HG02938 (cell line): Measurements from ENCODE around the gene CCDC88B.
"Not testable (repeated sequence)": the region's sequence is repeated elsewhere in the genome, so short reads cannot be mapped to it uniquely, and the experiment has no call there.

Experiments used
- ATAC-seq: cut with Tn5 transposase; IDR thresholded peaks from one replicate; pipeline ENCODE4 v1.9.1; 2021; ENCODE audit warnings: mild to moderate bottlenecking, moderate library complexity; ENCODE audit not compliant: unreplicated experiment

CCDC88B gene

DNA sequence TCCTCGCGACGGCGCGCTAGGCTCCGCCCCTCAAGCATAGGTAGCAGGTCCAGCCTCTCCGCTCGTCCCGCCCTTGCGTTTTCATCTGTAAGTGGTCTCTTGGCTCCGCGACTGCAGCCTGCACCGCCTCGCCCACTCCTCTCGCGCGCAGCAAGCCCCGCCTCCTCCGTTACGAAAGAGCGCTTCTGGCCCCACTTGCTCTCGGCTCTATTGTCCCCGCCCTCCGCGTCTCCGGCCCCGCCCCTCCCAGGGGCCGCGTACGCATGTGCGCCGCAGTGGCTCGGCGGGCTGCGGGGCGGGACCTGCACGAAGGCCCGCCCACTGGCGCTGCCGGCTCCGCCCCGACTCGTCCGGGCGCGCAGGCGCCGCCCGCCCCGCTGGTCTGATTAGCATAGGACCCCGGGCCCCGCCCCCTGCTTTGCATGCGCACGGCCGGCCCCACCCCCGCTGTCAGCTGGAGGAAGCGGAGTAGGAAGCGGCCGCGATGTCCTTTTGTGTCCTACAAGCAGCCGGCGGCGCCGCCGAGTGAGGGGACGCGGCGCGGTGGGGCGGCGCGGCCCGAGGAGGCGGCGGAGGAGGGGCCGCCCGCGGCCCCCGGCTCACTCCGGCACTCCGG lies 34.8 kb upstream of the CCDC88B start, which contains the start of gene ESRRA:
Gene ESRRA (plus strand): TSS at position 450 of the 616 bp plus-strand sequence. CDS start 1,656 bp downstream, outside the sequence.
- ATAC-seq = peak; percentile 66

DNA sequence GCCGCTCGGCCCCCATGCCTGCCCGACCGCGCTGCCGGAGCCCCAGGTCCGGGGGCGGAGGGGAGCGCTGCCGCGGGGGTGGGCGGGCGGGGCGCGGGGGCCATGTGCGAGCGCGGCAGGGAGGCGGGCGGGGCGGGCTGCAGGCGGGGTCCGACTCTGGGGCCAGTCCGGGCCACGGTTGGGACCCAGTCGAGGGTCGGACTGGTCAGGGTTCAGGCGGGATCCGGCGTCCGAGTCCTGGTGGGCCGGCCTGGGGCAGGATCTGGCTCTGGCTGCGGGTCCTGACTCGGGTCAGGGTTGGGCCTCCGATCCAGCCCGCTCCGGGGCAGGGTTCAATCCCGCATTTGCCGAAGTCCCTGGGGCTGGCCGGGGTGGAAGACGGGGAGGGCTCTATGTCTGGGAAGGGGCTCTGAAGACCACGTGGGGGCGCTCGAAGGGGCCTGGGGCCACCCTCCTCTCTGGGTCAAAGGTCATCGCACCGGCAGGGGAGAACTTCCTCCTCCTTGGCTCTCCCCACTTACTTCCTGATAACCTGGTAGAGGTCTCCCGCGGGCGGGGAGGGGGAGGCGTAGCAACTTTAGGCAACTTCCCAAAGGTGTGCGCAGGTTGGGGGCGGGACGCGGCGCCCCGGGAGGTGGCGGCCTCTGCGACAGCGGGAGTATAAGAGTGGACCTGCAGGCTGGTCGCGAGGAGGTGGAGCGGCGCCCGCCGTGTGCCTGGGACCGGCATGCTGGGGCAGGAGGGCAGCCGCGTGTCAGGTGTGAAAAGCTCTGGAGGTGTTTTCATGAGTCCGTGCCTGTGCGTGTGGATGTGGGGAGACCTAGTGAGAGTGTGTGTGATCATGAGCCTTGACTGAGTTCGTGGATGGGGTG lies 34.1 kb upstream of the CCDC88B start:
- peak; percentile 13 for ATAC-seq

DNA sequence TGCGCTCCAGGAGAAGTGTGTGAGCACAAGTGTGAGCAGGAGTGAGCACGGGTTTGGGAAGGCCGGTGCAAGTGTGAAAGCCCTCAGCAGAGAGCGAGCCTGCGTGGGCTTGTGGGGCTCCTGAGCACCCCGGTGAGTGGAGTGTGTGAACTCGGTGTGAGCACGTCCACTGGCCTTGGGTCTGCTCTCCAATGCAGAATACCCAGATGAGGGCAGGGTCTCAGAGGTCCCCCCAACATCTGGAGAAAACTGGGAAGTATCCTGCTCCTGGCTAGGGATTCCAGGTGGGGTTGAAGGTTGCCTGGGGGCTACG lies 33.5 kb upstream of the CCDC88B start:
- ATAC-seq = no peak

DNA sequence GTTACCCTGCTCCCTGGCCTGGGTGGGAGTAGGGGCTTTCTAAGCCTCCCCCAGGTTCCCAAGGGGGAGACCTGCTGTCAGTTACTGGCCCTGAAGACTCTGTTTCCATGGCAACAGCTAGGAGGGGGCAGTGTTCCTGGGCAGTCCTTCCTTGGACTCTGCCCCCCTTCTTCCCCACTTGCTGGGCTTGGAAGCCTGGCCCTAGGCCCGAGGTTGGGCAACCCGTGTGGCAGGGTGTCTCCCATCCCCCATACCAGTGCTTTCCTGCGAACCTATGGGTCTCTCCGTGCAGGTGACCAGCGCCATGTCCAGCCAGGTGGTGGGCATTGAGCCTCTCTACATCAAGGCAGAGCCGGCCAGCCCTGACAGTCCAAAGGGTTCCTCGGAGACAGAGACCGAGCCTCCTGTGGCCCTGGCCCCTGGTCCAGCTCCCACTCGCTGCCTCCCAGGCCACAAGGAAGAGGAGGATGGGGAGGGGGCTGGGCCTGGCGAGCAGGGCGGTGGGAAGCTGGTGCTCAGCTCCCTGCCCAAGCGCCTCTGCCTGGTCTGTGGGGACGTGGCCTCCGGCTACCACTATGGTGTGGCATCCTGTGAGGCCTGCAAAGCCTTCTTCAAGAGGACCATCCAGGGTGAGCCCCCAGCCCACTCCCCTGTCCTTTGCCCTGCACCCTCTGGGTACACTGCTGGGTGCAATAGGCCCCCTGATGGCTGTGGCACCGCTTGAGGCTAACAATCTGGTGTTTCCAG lies 33.0 kb upstream of the CCDC88B start:
- ATAC-seq = no peak

DNA sequence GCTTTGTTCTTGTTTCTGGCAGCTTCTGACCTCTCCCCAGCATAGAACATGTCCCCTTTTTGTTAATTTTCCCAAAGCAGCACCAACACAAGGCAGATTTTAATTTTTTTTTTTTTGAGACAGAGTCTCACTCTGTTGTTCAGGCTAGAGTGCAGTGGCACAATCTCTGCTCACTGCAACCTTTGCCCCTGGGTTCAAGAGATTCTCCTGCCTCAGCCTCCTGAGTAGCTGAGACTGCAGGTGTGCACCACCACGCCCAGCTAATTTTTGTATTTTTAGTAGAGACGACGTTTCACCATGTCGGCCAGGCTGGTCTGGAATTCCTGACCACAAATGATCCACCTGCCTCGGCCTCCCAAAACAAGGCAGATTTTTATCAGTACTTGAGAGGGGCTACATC lies 32.2 kb upstream of the CCDC88B start:
- ATAC-seq = not testable (repeated sequence)

DNA sequence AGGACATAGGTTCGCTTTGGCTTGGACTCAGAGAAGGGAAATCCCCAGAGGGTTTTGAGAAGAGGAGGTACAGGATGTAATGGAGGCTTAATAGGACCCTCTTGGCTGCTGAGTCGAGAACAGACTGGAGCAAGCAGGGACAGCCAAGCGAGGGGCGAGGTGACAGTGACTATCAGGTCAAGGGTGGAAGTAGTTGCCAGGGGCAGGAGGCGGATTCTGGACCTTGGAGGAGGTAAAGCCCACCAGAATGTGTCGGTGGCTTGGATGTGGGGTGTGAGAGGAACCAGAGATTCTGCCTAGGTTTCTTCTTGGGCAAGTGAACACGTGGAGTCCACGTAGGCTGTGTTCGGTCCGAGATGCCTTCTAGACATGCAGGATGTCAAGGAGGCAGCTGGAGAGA lies 27.1 kb upstream of the CCDC88B start:
- ATAC-seq = no peak

DNA sequence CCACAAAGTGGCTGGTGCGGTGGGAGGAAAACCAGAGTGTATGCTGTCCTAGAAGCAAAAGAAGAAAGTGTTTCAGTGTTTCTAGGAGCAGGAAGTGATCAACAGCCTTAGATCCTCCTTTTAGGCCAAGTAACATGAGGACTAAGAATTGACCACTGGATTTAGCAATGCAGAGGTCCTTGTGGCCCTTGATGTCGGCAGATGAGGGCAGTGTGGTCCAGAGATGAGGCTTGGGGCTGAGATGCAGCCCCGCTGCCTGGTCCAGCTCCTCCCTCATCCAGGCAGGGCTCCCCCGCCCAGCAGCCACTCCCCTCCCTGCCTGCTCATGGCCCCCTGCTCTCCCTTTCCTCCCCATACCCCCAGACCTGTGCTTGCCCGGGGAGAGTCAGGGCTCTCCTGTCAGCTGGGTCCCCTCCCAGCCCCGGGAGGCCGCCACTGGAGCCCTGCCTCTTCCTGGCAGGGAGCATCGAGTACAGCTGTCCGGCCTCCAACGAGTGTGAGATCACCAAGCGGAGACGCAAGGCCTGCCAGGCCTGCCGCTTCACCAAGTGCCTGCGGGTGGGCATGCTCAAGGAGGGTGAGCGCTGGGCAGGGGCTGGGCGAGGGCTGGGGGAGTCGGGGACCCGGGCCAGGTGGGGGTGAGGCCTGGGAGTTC lies 26.4 kb upstream of the CCDC88B start:
- no peak for ATAC-seq

DNA sequence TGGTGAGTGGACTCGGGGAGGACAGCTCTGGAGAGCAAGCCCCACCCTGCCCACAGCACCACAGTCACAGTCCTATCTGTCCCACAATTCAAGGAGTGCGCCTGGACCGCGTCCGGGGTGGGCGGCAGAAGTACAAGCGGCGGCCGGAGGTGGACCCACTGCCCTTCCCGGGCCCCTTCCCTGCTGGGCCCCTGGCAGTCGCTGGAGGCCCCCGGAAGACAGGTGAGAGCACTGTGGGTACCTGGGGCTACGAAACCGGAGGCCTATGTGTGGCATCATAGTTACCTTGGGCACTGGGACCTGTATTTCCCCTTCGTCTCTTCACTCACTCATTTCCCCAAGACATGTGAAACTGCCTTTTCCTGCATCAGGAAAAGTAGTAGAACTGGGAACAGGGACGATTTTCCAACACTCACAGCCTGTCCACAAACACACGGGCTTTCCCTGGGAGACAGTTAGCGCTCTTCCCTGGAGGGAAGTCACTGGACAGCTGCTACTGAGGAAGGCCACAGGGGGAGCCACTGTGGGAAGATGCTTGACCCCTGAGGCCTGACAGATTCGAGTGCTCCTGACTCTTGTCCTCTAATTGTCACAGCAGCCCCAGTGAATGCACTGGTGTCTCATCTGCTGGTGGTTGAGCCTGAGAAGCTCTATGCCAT lies 25.7 kb upstream of the CCDC88B start:
- ATAC-seq = no peak

DNA sequence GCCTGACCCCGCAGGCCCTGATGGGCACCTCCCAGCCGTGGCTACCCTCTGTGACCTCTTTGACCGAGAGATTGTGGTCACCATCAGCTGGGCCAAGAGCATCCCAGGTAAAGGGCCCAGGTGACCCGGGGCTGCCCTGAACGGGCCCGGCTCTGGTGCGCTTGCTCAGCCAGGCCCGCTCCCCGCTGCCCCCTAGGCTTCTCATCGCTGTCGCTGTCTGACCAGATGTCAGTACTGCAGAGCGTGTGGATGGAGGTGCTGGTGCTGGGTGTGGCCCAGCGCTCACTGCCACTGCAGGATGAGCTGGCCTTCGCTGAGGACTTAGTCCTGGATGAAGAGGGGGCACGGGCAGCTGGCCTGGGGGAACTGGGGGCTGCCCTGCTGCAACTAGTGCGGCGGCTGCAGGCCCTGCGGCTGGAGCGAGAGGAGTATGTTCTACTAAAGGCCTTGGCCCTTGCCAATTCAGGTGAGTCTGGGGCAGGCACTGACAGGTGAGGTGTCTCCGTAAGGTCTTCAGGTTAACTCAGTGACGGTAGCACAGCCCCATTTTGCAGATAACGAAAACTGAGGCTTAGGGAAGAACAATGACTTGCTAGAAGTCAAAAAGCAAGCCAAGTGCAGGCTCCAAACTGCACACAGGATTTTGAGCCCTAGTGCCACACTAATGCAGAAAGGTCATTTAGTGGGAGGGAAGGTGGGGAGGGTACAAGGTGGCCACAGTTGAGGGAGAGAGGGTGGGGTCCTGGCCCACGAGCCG lies 25.0 kb upstream of the CCDC88B start:
- ATAC-seq = no peak

DNA sequence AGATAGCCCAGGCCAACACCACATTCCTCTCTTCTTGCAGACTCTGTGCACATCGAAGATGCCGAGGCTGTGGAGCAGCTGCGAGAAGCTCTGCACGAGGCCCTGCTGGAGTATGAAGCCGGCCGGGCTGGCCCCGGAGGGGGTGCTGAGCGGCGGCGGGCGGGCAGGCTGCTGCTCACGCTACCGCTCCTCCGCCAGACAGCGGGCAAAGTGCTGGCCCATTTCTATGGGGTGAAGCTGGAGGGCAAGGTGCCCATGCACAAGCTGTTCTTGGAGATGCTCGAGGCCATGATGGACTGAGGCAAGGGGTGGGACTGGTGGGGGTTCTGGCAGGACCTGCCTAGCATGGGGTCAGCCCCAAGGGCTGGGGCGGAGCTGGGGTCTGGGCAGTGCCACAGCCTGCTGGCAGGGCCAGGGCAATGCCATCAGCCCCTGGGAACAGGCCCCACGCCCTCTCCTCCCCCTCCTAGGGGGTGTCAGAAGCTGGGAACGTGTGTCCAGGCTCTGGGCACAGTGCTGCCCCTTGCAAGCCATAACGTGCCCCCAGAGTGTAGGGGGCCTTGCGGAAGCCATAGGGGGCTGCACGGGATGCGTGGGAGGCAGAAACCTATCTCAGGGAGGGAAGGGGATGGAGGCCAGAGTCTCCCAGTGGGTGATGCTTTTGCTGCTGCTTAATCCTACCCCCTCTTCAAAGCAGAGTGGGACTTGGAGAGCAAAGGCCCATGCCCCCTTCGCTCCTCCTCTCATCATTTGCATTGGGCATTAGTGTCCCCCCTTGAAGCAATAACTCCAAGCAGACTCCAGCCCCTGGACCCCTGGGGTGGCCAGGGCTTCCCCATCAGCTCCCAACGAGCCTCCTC lies 24.1 kb upstream of the CCDC88B start:
- ATAC-seq = not testable (repeated sequence)

DNA sequence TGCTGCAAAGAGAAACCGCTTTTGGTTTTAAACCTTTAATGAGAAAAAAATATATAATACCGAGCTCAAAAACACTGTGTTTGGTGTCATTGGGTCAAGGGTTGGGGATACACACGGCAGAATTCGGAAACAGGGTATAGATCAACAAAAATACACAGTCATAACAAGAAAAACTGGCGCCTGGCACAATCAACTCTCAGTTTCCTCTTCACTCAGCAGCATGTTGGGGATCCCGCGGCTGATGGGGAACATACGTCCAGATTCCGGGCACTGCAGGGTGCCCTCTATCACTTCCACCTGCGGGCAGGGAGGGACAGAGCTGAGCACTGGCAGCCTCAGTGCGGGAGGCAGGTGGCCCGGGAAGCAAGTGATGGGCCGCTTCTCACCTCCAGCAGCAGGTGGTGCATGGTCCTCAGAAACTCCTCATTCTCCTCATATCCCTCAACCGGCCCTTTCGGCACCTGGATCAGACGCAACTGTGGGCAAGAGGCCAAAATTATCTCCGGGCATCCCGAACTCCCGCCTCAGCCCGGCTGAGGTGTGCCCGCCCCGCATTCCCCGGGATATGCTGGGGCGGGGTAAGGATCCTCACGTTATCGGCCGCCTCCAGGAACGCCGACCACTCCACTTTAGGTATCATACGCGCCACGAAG lies 23.2 kb upstream of the CCDC88B start:
- no peak for ATAC-seq

DNA sequence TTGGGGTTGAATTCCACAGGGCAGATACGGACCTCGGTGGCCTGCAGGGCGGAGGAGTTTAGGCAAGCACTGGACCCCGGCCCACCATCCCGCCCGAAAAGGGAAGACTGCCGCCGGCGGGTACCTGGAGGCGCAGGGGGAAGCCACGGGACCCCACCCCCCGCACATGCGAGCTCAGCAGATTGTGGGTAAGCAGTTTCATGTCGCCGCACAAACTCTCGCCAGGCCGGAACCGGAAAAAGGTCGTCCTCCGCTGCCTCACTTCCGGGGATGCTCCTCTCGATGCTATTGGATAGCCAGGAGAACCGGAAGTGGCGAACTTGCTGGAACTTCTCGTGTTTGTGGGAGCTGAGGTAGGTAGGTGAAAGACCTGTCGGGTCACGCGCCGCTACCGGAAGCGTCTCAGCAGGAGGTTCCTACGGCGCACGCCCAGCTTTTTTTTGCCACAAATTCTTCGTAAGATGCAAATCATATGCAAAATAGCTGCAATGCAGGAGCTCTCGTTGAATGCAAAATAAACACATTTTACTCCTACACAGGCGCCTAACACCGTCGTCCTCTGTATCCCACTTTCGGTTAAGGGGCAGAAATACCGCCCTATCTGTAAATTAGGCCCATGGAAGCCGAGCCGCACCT lies 22.6 kb upstream of the CCDC88B start, which contains the start of gene TRMT112:
Gene TRMT112 (minus strand): TSS at position 235 of the 636 bp plus-strand sequence. CDS start 33 bp downstream, at position 202.
- peak; percentile 64 for ATAC-seq

DNA sequence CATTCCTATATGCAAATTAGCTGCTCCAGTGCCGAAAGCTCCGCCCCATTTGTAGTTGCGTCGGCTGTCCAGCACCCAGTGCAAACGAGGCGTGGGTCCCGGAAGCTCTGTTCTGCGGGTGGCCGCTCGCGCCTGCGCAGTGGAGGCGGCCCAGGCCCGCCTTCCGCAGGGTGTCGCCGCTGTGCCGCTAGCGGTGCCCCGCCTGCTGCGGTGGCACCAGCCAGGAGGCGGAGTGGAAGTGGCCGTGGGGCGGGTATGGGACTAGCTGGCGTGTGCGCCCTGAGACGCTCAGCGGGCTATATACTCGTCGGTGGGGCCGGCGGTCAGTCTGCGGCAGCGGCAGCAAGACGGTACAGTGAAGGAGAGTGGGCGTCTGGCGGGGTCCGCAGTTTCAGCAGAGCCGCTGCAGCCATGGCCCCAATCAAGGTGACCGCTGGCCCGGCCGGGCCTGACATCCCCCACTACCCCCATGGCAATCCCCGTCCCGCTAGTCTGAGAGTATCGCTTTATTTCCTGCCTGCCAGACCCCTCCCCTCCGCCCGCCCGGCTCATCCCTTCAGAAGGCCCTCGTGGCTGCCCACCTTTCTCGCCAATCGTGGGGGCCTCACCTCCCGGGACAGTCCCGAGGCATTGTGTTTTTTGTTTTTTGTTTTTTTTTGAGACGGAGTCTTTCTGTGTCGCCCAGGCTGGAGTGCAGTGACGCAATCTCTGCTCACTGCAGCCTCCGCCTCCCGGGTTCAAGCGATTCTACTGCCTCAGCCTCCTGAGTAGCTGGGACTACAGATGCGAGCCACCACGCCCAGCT lies 21.8 kb upstream of the CCDC88B start, which contains the start of gene PRDX5:
Gene PRDX5 (plus strand): TSS at position 161 of the 805 bp plus-strand sequence. CDS start 95 bp downstream, at position 256.
- peak; percentile 64 for ATAC-seq

DNA sequence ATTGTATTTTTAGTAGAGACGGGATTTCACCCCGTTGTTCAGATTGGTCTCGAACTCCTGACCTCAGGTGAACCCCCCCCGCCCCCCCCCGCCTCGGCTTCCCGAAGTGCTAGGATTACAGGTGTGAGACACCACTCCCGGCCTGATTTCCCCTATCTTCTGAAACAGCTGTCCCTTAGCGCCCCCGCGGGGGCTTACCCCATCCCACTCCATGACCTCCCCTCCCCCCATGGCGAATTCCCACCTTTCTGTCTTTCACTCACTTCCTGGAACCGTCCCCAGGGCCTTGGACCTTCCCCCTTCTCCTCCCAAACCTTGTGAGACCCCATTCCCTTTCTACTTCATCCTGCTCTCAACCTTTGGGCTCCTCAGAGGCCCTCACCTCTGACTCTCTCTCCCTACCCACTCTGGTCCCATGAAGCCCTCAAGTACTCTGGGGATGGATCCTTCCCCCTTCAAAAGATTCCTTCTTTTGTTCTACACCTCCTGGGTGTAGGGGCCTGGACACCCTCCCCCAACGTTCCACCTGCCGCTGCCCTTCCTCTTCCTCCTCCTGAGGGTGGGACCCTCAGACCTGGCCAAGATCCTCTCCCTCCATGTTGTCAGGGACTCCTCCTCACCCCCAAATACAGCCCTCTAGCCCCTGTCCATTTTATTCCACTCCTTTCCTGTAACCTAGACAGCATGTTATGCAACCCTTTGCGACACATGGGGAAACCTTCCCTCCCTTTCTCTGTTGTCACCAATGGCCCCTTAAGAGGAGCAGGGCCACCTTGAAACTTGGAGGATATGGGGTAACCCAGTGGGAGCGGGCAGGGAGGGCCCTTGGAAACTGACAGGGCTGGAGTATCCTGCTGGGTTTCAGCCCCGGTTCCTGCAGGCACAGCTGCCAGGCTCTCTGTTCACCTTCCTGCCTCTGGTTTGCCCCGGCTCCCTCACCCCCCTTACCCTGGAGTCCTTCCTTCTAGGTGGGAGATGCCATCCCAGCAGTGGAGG lies 20.9 kb upstream of the CCDC88B start:
- no peak for ATAC-seq

DNA sequence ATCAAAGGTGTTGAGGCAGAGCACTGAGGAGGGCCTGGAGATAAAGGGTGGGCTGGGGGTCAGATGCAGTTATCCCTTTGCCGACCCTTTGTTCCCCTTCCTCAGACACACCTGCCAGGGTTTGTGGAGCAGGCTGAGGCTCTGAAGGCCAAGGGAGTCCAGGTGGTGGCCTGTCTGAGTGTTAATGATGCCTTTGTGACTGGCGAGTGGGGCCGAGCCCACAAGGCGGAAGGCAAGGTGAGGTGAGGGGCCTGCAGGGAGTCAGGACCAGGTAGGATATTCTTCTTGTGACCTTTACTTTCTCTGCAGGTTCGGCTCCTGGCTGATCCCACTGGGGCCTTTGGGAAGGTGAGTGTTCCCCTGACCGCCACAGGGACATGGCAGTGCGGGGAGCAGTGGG lies 19.4 kb upstream of the CCDC88B start:
- ATAC-seq = no peak

DNA sequence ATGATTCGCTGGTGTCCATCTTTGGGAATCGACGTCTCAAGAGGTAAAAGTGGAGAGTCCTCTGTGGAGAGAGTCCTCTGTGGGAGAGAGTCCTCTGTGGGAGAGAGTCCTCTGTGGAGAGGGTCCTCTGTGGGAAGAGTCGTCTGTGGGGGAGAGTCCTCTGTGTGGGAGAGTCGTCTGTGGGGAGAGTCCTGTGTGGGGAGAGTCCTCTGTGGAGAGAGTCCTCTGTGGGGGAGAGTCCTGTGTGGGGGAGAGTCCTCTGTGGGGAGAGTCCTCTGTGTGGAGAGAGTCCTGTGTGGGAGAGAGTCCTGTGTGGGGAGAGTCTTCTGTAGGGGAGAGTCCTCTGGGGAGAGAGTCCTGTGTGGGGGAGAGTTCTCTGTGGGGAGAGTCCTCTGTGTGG lies 19.0 kb upstream of the CCDC88B start:
- no peak for ATAC-seq
